ENCODE measurements around the gene TARDBP.
"Not testable (repeated sequence)": the region's sequence is repeated elsewhere in the genome, so short reads cannot be mapped to it uniquely, and the experiment has no call there.

TARDBP gene

GRCh38 chr1:10996100-10996499 is 16.4 kb upstream of the TARDBP start:
- no peak for DNase-seq

GRCh38 chr1:11000526-11000925 is 11.9 kb upstream of the TARDBP start:
- no peak for DNase-seq

GRCh38 chr1:11013160-11013531 is 692 bp downstream of the TARDBP start:
- no peak for DNase-seq

GRCh38 chr1:11019358-11019757 is 6.9 kb downstream of the TARDBP start:
- not testable (repeated sequence) for DNase-seq

GRCh38 chr1:11019971-11020370 is 7.5 kb downstream of the TARDBP start:
- no peak for DNase-seq

- DNase-seq = no peak
Measured at GRCh38 chr1:11023201-11023600, 10.7 kb downstream of the TARDBP start.

- DNase-seq = no peak
Measured at GRCh38 chr1:11024154-11024873, 11.9 kb downstream of the TARDBP start.

GRCh38 chr1:11024874-11025203 is 12.4 kb downstream of the TARDBP start:
- DNase-seq = no peak

GRCh38 chr1:11025618-11026017 is 13.2 kb downstream of the TARDBP start:
- no peak for DNase-seq

- no peak for DNase-seq
Measured at GRCh38 chr1:11026052-11026451, 13.6 kb downstream of the TARDBP start.

- no peak for DNase-seq
Measured at GRCh38 chr1:11026903-11027302, 14.4 kb downstream of the TARDBP start.

- DNase-seq = no peak
Measured at GRCh38 chr1:11027316-11027715, 14.9 kb downstream of the TARDBP start.

- DNase-seq = no peak
Measured at GRCh38 chr1:11028018-11028417, 15.6 kb downstream of the TARDBP start.

- DNase-seq = no peak
Measured at GRCh38 chr1:11030865-11031264, 18.4 kb downstream of the TARDBP start.

- DNase-seq = no peak
Measured at GRCh38 chr1:11031624-11032262, 19.3 kb downstream of the TARDBP start.

GRCh38 chr1:11037019-11037739 is 24.7 kb downstream of the TARDBP start:
- not testable (repeated sequence) for DNase-seq

- peak; percentile 90 for DNase-seq
Measured at GRCh38 chr1:11037740-11038182, 25.3 kb downstream of the TARDBP start.

GRCh38 chr1:11039351-11040104 is 27.1 kb downstream of the TARDBP start:
- no peak for DNase-seq

- not testable (repeated sequence) for DNase-seq
Measured at GRCh38 chr1:11040105-11040429, 27.6 kb downstream of the TARDBP start.

GRCh38 chr1:11041048-11041447 is 28.6 kb downstream of the TARDBP start:
- no peak for DNase-seq

GRCh38 chr1:11042065-11042464 is 29.6 kb downstream of the TARDBP start:
- DNase-seq = no peak

GRCh38 chr1:11042995-11043874 is 30.8 kb downstream of the TARDBP start:
- no peak for DNase-seq
